HepG2 (cell line): ENCODE measurements around the gene TBL2. TPM values are rescaled to one million over a fixed set of nuclear protein-coding genes. Genes with fewer than 3 reads are reported as not detected.

Experiments used
- ASH2L ChIP-seq: fragments of 300-600, 200-600 bp; sonication (generic); IDR thresholded peaks from 2 replicates; pipeline ENCODE4 v1.7.0; 2017; ENCODE audit warnings: low read depth, mild to moderate bottlenecking, moderate library complexity, mixed read lengths, low read length; ENCODE audit not compliant: insufficient read length
- DMAP1 ChIP-seq: IDR thresholded peaks from 2 replicates; pipeline ENCODE4 v1.6.1; 2016
- DR1 ChIP-seq: sonication (generic); formaldehyde crosslinking; IDR thresholded peaks from 2 replicates; pipeline ENCODE4 v1.8.0; 2021; ENCODE audit warnings: mild to moderate bottlenecking, missing genetic modification reagents, inconsistent platforms
- ETV5 ChIP-seq: IDR thresholded peaks from 2 replicates; pipeline ENCODE4 v1.6.1; 2018; ENCODE audit warnings: missing biosample characterization, missing genetic modification reagents, inconsistent platforms, borderline replicate concordance
- KDM6A ChIP-seq: IDR thresholded peaks from 2 replicates; pipeline ENCODE4 v1.6.1; 2016; ENCODE audit warnings: low read depth
- MAFG ChIP-seq: sonication (generic); formaldehyde crosslinking; IDR thresholded peaks from 2 replicates; pipeline ENCODE4 v1.5.1; 2020; ENCODE audit warnings: mild to moderate bottlenecking, missing genetic modification reagents
- MED1 ChIP-seq: sonication (generic); formaldehyde crosslinking; IDR thresholded peaks from 2 replicates; pipeline ENCODE4 v1.4.0; 2020; ENCODE audit warnings: missing genetic modification reagents
- RELA ChIP-seq: sonication (generic); formaldehyde crosslinking; IDR thresholded peaks from 2 replicates; pipeline ENCODE4 v1.4.0; 2020; ENCODE audit warnings: missing genetic modification reagents
- TARDBP ChIP-seq: sonication (generic); formaldehyde crosslinking; IDR thresholded peaks from 2 replicates; pipeline ENCODE4 v1.8.0; 2022; ENCODE audit warnings: mild to moderate bottlenecking, missing genetic modification reagents
- TEAD3 ChIP-seq: optimal IDR thresholded peaks from 2 replicates; pipeline ENCODE3; 2016; ENCODE audit warnings: borderline replicate concordance
- ZBTB21 ChIP-seq: sonication (generic); formaldehyde crosslinking; IDR thresholded peaks from 2 replicates; pipeline ENCODE4 v1.4.0; 2020; ENCODE audit warnings: missing genetic modification reagents
- ZNF121 ChIP-seq: sonication (generic); formaldehyde crosslinking; IDR thresholded peaks from 2 replicates; pipeline ENCODE4 v1.5.0; 2020; ENCODE audit warnings: mild to moderate bottlenecking, missing genetic modification reagents
- ZNF207 ChIP-seq: fragments of 450-650 bp; IDR thresholded peaks from 2 replicates; pipeline ENCODE4 v1.6.1; 2016; ENCODE audit warnings: antibody characterized with exemption, borderline replicate concordance
- ZNF430 ChIP-seq: sonication (generic); formaldehyde crosslinking; IDR thresholded peaks from 2 replicates; pipeline ENCODE4 v1.9.0; 2021; ENCODE audit warnings: mild to moderate bottlenecking, missing genetic modification reagents
- ZNF510 ChIP-seq: sonication (generic); formaldehyde crosslinking; IDR thresholded peaks from 2 replicates; pipeline ENCODE4 v1.4.0; 2020; ENCODE audit warnings: low read depth, mild to moderate bottlenecking, missing genetic modification reagents
- ZNF558 ChIP-seq: sonication (generic); formaldehyde crosslinking; IDR thresholded peaks from 2 replicates; pipeline ENCODE4 v1.9.0; 2022; ENCODE audit warnings: mild to moderate bottlenecking, missing genetic modification reagents, borderline replicate concordance
- ZNF567 ChIP-seq: sonication (generic); formaldehyde crosslinking; IDR thresholded peaks from 2 replicates; pipeline ENCODE4 v1.8.1; 2023; ENCODE audit warnings: mild to moderate bottlenecking, missing genetic modification reagents, borderline replicate concordance
- ZSCAN21 ChIP-seq: sonication (generic); formaldehyde crosslinking; IDR thresholded peaks from 2 replicates; pipeline ENCODE4 v1.8.0; 2022; ENCODE audit warnings: mild to moderate bottlenecking, missing genetic modification reagents, moderate library complexity, borderline replicate concordance
- ZSCAN22 ChIP-seq: sonication (generic); formaldehyde crosslinking; IDR thresholded peaks from 2 replicates; pipeline ENCODE4 v1.4.0; 2020; ENCODE audit warnings: mild to moderate bottlenecking, missing genetic modification reagents
- polyA plus RNA-seq, 8 experiments: library from polyadenylated mRNA; depleted of rRNA in 3 of 8; stranded (reverse) in 7 of 8; unstranded in 1 of 8; fragments of >200 nt; fragmentation: Illumina TruSeq in 4 of 8; extraction: Trizol in 4 of 8; gene quantifications; 2 replicates each; pipeline versions ENCODE4 v1.2.1 to v1.2.3, GENCODE V29; 2011 to 2016; ENCODE audit warnings: low read depth in 4 of 8, missing spikeins in 1 of 8, mixed read lengths in 1 of 8; ENCODE audit not compliant: insufficient read depth in 1 of 8
- total RNA-seq, 5 experiments: library from RNA; depleted of rRNA; stranded (reverse); fragments of >200 nt; fragmentation: Illumina TruSeq; extraction: Trizol; gene quantifications; 2 replicates each; pipeline ENCODE4 v1.2.3, GENCODE V29; 2016; ENCODE audit warnings: low read depth in 1 of 5
- TF ChIP-seq, protein P1 (sequence below): sonication (generic); formaldehyde crosslinking; IDR thresholded peaks from 2 replicates; pipeline ENCODE4 v1.8.1; 2023; ENCODE audit warnings: mild to moderate bottlenecking, inconsistent platforms, moderate library complexity, missing genetic modification reagents, borderline replicate concordance
- TF ChIP-seq, protein P2 (sequence below): sonication (generic); formaldehyde crosslinking; IDR thresholded peaks from 2 replicates; pipeline ENCODE4 v1.5.0; 2020; ENCODE audit warnings: mild to moderate bottlenecking, low read depth, missing genetic modification reagents, borderline replicate concordance
- TF ChIP-seq, protein P3 (sequence below): sonication (generic); formaldehyde crosslinking; IDR thresholded peaks from 2 replicates; pipeline ENCODE4 v1.9.0; 2021; ENCODE audit warnings: missing genetic modification reagents, borderline replicate concordance
- TF ChIP-seq, protein P4 (sequence below): IDR thresholded peaks from 2 replicates; pipeline ENCODE4 v1.6.1; 2016; ENCODE audit warnings: low read depth, borderline replicate concordance
- TF ChIP-seq, protein P5 (sequence below): sonication (generic); formaldehyde crosslinking; IDR thresholded peaks from 2 replicates; pipeline ENCODE4 v1.4.0; 2020; ENCODE audit warnings: missing genetic modification reagents, mild to moderate bottlenecking, borderline replicate concordance

The TBL2 gene
- total and polyA plus RNA-seq, 2 of the 13 experiments (the other 11 are each of a cell fraction or from before 2014, with no cell fraction given): 43.4 to 47.2 TPM

DNA sequence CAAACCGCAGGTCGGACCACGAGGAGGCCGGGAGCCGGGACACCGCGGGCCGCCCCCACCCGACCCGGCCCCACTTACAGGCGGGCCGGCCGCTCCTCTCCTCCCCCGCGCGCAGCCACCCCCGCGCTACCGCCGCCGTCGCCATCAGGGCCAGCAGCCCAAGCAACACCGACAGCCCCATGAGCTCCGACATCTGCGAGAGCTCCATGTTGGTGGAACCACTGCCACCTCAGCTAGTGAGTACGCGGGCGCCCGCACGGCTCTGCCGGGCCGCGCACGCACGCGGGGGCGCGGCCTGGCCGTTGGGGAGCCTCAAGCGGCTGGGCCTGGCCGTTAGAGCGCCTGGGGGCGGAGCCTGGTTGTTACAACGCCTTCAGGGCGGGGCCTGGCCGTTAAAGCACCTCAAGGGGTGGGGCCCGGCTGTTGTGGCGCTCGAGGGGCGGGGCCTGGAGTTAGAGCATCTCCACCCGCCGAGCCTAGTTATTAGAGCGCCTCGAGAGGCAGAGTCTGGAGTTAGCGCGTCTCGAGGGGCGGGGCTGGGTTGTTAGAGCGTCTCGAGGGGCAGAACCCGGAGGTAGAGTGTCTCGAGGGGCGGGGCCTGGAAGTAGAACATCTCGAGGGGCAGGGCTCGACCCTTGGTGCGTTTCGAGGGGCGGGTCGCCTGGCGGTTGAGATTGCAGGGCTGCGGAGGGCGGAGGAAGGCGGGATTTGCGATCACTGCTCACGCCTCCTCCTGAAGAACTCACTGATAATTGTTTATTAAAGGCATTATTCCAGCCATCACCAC, at the start of gene TBL2 (continued):
- TF ChIP-seq ASH2L: peak; percentile 62
- peak; percentile 29; the same call in 1 of the 2 replicates for TF ChIP-seq ZSCAN21
- peak; percentile 26; the same call in 1 of the 2 replicates for TF ChIP-seq DMAP1 (CRISPR knock-in tag)
- TF ChIP-seq, protein P1, sequence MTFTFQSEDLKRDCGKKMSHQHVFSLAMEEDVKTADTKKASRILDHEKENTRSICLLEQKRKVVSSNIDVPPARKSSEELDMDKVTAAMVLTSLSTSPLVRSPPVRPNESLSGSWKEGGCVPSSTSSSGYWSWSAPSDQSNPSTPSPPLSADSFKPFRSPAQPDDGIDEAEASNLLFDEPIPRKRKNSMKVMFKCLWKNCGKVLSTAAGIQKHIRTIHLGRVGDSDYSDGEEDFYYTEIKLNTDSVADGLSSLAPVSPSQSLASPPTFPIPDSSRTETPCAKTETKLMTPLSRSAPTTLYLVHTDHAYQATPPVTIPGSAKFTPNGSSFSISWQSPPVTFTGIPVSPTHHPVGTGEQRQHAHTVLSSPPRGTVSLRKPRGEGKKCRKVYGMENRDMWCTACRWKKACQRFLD (CRISPR knock-in tag): no peak
- no peak for TF ChIP-seq ZNF207
- no peak for TF ChIP-seq ZBTB21
- TF ChIP-seq RELA: no peak
- TF ChIP-seq, protein P2, sequence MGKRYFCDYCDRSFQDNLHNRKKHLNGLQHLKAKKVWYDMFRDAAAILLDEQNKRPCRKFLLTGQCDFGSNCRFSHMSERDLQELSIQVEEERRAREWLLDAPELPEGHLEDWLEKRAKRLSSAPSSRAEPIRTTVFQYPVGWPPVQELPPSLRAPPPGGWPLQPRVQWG (CRISPR knock-in tag): no peak
- TF ChIP-seq DR1 (CRISPR knock-in tag): peak; percentile 15; the same call in 1 of the 2 replicates
- no peak; the same call in 1 of the 2 replicates for TF ChIP-seq ZSCAN22
- TF ChIP-seq ZNF510 (CRISPR knock-in tag): no peak
- TF ChIP-seq ZNF558 (CRISPR knock-in tag): 0 out of 2 replicates have a peak, but pooled peaks have one; percentile 87
- TF ChIP-seq, protein P3, sequence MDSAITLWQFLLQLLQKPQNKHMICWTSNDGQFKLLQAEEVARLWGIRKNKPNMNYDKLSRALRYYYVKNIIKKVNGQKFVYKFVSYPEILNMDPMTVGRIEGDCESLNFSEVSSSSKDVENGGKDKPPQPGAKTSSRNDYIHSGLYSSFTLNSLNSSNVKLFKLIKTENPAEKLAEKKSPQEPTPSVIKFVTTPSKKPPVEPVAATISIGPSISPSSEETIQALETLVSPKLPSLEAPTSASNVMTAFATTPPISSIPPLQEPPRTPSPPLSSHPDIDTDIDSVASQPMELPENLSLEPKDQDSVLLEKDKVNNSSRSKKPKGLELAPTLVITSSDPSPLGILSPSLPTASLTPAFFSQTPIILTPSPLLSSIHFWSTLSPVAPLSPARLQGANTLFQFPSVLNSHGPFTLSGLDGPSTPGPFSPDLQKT: no peak
- TF ChIP-seq ETV5 (CRISPR knock-in tag): no peak
- TF ChIP-seq MAFG (CRISPR knock-in tag): no peak
- TF ChIP-seq, protein P4, sequence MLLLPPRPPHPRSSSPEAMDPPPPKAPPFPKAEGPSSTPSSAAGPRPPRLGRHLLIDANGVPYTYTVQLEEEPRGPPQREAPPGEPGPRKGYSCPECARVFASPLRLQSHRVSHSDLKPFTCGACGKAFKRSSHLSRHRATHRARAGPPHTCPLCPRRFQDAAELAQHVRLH (CRISPR knock-in tag): no peak
- no peak for TF ChIP-seq ZNF121 (CRISPR knock-in tag)
- TF ChIP-seq, protein P5, sequence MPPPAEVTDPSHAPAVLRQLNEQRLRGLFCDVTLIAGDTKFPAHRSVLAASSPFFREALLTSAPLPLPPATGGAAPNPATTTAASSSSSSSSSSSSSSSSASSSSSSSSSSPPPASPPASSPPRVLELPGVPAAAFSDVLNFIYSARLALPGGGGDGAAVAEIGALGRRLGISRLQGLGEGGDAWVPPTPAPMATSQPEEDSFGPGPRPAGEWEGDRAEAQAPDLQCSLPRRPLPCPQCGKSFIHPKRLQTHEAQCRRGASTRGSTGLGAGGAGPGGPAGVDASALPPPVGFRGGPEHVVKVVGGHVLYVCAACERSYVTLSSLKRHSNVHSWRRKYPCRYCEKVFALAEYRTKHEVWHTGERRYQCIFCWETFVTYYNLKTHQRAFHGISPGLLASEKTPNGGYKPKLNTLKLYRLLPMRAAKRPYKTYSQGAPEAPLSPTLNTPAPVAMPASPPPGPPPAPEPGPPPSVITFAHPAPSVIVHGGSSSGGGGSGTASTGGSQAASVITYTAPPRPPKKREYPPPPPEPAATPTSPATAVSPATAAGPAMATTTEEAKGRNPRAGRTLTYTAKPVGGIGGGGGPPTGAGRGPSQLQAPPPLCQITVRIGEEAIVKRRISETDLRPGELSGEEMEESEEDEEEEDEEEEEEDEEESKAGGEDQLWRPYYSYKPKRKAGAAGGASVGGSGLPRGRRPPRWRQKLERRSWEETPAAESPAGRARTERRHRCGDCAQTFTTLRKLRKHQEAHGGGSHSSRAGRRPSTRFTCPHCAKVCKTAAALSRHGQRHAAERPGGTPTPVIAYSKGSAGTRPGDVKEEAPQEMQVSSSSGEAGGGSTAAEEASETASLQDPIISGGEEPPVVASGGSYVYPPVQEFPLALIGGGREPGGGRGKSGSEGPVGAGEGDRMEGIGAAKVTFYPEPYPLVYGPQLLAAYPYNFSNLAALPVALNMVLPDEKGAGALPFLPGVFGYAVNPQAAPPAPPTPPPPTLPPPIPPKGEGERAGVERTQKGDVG (CRISPR knock-in tag): no peak
- peak; percentile 83; the same call in 1 of the 2 replicates for TF ChIP-seq ZNF430 (CRISPR knock-in tag)
- peak; percentile 38; the same call in 1 of the 2 replicates for TF ChIP-seq TARDBP (CRISPR knock-in tag)
- TF ChIP-seq KDM6A: no peak
- peak; percentile 37; the same call in 1 of the 2 replicates for TF ChIP-seq MED1 (CRISPR knock-in tag)
- no peak for TF ChIP-seq TEAD3 (CRISPR knock-in tag)
- no peak for TF ChIP-seq ZNF567
